Measurements from ENCODE around the gene TGM6.

GRCh38 chr20:2430538-2430937 is 49.8 kb downstream of the TGM6 start:
- TF ChIP-seq CTCF (IDR thresholded peaks at IDR 0.05) (no peak), POLR2A (IDR thresholded peaks at IDR 0.05) (no peak), POLR2AphosphoS5 (IDR thresholded peaks at IDR 0.05) (no peak), EP300 (IDR thresholded peaks at IDR 0.05) (no peak)

Measured in stomach (tissue), 4 donors.